Activated CD4-positive, alpha-beta memory T cell treated with anti-CD3 and anti-CD28 coated beads, Interleukin-2, amount 10 ng/mL, durations not matched to agents 7 days and 5 days (primary cell): ENCODE data around the gene LAMB3. TPM values are rescaled to one million over a fixed set of nuclear protein-coding genes. Genes with fewer than 3 reads are reported as not detected.

Experiments used
- CTCF ChIA-PET: fragments of 350-600 bp; sonication (Branson Sonifier 250); formaldehyde crosslinking; loops from one replicate; lab custom pipeline; 2021; ENCODE audit warnings: antibody characterized with exemption, inconsistent platforms; lab: Charles Lee
- POLR2A ChIA-PET: fragments of 350-600 bp; sonication (Branson Sonifier 250); formaldehyde crosslinking; loops from one replicate; lab custom pipeline; 2021; ENCODE audit warnings: antibody characterized with exemption; lab: Charles Lee
- DNase-seq: peaks from one replicate; pipeline ENCODE4 v3.0.0-alpha.2; 2020
- H3K27ac Mint-ChIP-seq: one replicate; pipeline ENCODE4 v1.8.0; 2021; ENCODE audit warnings: mild to moderate bottlenecking, mixed read lengths
- H3K27me3 Mint-ChIP-seq: one replicate; pipeline ENCODE4 v1.8.0; 2021; ENCODE audit warnings: mixed read lengths
- H3K36me3 Mint-ChIP-seq: one replicate; pipeline ENCODE4 v1.8.0; 2021; ENCODE audit warnings: low read depth, mixed read lengths
- H3K4me1 Mint-ChIP-seq: one replicate; pipeline ENCODE4 v1.8.0; 2021; ENCODE audit warnings: mixed read lengths
- H3K4me3 Mint-ChIP-seq: one replicate; pipeline ENCODE4 v1.8.0; 2021; ENCODE audit warnings: mild to moderate bottlenecking, mixed read lengths
- H3K9me3 Mint-ChIP-seq: one replicate; pipeline ENCODE4 v1.8.0; 2021; ENCODE audit warnings: mixed read lengths
- total RNA-seq, 2 experiments: library from RNA; stranded (reverse); gene quantifications; one replicate each; pipeline ENCODE4 v1.2.3, GENCODE V29; 2021

The LAMB3 gene
- total RNA-seq, 2 experiments from 2014 or later, result 4.2 to 4.4 TPM

- DNase-seq, result no peak
- peaks cover 56% of the 10 kb centered on the region for H3K4me1 Mint-ChIP-seq
- no peaks in the 10 kb centered on the region for H3K27me3 Mint-ChIP-seq
- no peak overlapping the region for H3K27ac Mint-ChIP-seq
- no peaks in the 10 kb centered on the region for H3K9me3 Mint-ChIP-seq
- no peaks in the 10 kb centered on the region for H3K36me3 Mint-ChIP-seq
- H3K4me3 Mint-ChIP-seq, result no peak overlapping the region
- ChIA-PET POLR2A (no interaction called here), CTCF (no interaction called here)
These were observed 5.1 kb upstream of the LAMB3 start for GRCh38 chr1:209657140-209657879.

- ChIA-PET CTCF (interaction anchor here (1.1 to 1.3 kb wide), 2 partner anchors 79 to 86 kb away, joined by 3 to 4 read pairs; no protein-coding TSS in a partner anchor), POLR2A (no interaction called here)
- Mint-ChIP-seq H3K4me1 (peaks cover 65% of the 10 kb centered on the region), H3K27me3 (no peaks in the 10 kb centered on the region), H3K4me3 (no peak overlapping the region), H3K36me3 (no peaks in the 10 kb centered on the region), H3K9me3 (no peaks in the 10 kb centered on the region), H3K27ac (no peak overlapping the region)
- no peak for DNase-seq
These were observed 3.4 kb upstream of the LAMB3 start for GRCh38 chr1:209655411-209656231.

GRCh38 chr1:209653915-209654351, 1.7 kb upstream of the LAMB3 start:
- Mint-ChIP-seq H3K4me1 (peaks cover 66% of the 10 kb centered on the region), H3K36me3 (no peaks in the 10 kb centered on the region), H3K27ac (no peak overlapping the region), H3K4me3 (no peak overlapping the region), H3K27me3 (no peaks in the 10 kb centered on the region), H3K9me3 (no peaks in the 10 kb centered on the region)
- POLR2A ChIA-PET, result interaction anchor here (1.4 to 2.1 kb wide), 3 partner anchors 12 to 103 kb away, joined by 3 to 7 read pairs (median 4); no protein-coding TSS in a partner anchor
- CTCF ChIA-PET, result interaction anchor here (1.0 to 1.4 kb wide), 3 partner anchors 32 to 88 kb away, joined by 3 to 5 read pairs (median 4); no protein-coding TSS in a partner anchor
- no peak for DNase-seq

DNA sequence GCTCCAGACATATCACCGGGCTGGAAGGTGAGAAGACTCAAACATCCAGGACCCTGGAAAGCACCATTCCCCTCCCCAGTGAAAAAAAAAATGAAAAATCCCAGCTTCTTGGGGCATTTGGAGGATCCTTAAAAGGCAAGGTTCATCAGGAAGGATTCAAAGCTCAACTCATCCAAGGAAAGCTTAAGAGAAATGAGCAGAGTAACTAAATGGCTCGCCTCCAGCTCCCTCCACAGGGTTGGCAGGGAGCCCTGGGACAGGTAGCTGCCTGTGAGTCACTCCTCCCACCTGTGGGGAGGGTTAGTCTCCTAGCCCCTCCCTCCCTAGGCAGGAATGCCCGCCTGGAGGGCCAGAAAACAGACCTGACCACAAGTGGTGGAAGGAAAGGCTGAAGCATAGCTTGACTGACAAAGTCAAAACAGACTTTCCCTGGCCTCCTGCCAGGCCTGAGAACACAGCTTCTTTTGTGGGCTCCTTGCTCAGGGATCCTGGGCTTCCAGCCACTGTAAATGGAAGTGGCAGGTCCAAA, 712 bp upstream of the LAMB3 start:
- H3K27ac Mint-ChIP-seq, result no peak overlapping the region
- no peaks in the 10 kb centered on the region for H3K27me3 Mint-ChIP-seq
- CTCF ChIA-PET, result interaction anchor here (0.9 to 1.6 kb wide), 4 partner anchors 21 to 170 kb away, joined by 3 to 5 read pairs (median 4); no protein-coding TSS in a partner anchor
- no peaks in the 10 kb centered on the region for H3K9me3 Mint-ChIP-seq
- H3K4me3 Mint-ChIP-seq, result no peak overlapping the region
- peaks cover 68% of the 10 kb centered on the region for H3K4me1 Mint-ChIP-seq
- DNase-seq, result peak; percentile 31
- H3K36me3 Mint-ChIP-seq, result no peaks in the 10 kb centered on the region
- POLR2A ChIA-PET, result interaction anchor here (0.7 to 2.1 kb wide), 6 partner anchors 13 to 122 kb away, joined by 3 to 7 read pairs (median 3); no protein-coding TSS in a partner anchor

- peaks cover 3% of the 10 kb centered on the region for H3K36me3 Mint-ChIP-seq
- peaks cover 58% of the 10 kb centered on the region for H3K4me1 Mint-ChIP-seq
- H3K9me3 Mint-ChIP-seq, result no peaks in the 10 kb centered on the region
These were observed 1.1 kb downstream of the LAMB3 start for GRCh38 chr1:209651138-209651587.

GRCh38 chr1:209650454-209650853, 1.8 kb downstream of the LAMB3 start:
- Mint-ChIP-seq H3K9me3 (no peaks in the 10 kb centered on the region), H3K27me3 (no peaks in the 10 kb centered on the region), H3K36me3 (peaks cover 3% of the 10 kb centered on the region), H3K4me3 (no peak overlapping the region), H3K27ac (peak overlapping the region; percentile 45), H3K4me1 (peaks cover 58% of the 10 kb centered on the region)
- CTCF ChIA-PET, result interaction anchor here (0.7 to 2.2 kb wide), 8 partner anchors 23 to 99 kb away, joined by 3 to 8 read pairs (median 4); no protein-coding TSS in a partner anchor
- no peak for DNase-seq
- POLR2A ChIA-PET, result interaction anchor here (0.7 to 1.8 kb wide), 3 partner anchors 15 to 118 kb away, joined by 3 to 5 read pairs (median 3); no protein-coding TSS in a partner anchor

More at GRCh38 chr1:209651138-209651587, 1.1 kb downstream of the LAMB3 start:
- DNase-seq, result peak; percentile 88
- CTCF ChIA-PET, result interaction anchor here (0.7 to 2.2 kb wide), 6 partner anchors 22 to 172 kb away, joined by 3 to 8 read pairs (median 4); no protein-coding TSS in a partner anchor
- H3K4me3 Mint-ChIP-seq, result no peak overlapping the region
- H3K27me3 Mint-ChIP-seq, result no peaks in the 10 kb centered on the region
- POLR2A ChIA-PET, result interaction anchor here (0.6 to 1.8 kb wide), 4 partner anchors 16 to 118 kb away, joined by 3 to 5 read pairs (median 3); no protein-coding TSS in a partner anchor
- H3K27ac Mint-ChIP-seq, result peak overlapping the region; percentile 64

- no peaks in the 10 kb centered on the region for H3K9me3 Mint-ChIP-seq
- peaks cover 3% of the 10 kb centered on the region for H3K36me3 Mint-ChIP-seq
- POLR2A ChIA-PET, result interaction anchor here (1.1 to 1.4 kb wide), 2 partner anchors 11 to 119 kb away, joined by 3 read pairs; no protein-coding TSS in a partner anchor
- H3K27ac Mint-ChIP-seq, result no peak overlapping the region
- H3K27me3 Mint-ChIP-seq, result no peaks in the 10 kb centered on the region
- peaks cover 55% of the 10 kb centered on the region for H3K4me1 Mint-ChIP-seq
- CTCF ChIA-PET, result interaction anchor here (0.5 to 2.2 kb wide), 7 partner anchors 10 to 725 kb away, joined by 3 to 6 read pairs (median 4); no protein-coding TSS in a partner anchor
- DNase-seq, result no peak
- H3K4me3 Mint-ChIP-seq, result no peak overlapping the region
These were observed 3.1 kb downstream of the LAMB3 start for GRCh38 chr1:209648931-209649776.

DNA sequence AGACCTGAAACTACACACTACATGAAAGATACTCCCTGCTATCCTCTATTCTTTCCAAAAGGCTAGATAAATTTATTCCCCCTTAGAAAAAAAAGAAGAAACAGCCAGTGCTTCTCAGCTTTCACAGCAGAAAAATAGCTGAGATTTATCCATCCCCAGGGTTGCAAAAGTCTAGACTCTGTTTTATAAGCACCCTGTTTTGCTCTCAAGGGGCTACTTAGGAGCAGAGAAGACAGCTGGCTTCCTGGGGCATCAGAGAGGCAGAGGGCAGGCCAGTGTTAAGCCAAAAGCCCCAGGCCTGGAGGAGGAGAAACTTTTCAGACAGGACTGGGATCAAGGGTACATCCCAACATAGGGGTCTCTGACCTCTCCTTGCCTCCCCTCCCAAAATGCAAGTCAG, 3.9 kb downstream of the LAMB3 start:
- peaks cover 3% of the 10 kb centered on the region for H3K36me3 Mint-ChIP-seq
- CTCF ChIA-PET, result no interaction called here
- H3K4me3 Mint-ChIP-seq, result no peak overlapping the region
- no peaks in the 10 kb centered on the region for H3K9me3 Mint-ChIP-seq
- no peak overlapping the region for H3K27ac Mint-ChIP-seq
- POLR2A ChIA-PET, result interaction anchor here (1.1 kb wide), 1 partner anchor 120 kb away, joined by 3 read pairs; no protein-coding TSS in a partner anchor
- no peak for DNase-seq
- H3K4me1 Mint-ChIP-seq, result peaks cover 50% of the 10 kb centered on the region
- H3K27me3 Mint-ChIP-seq, result no peaks in the 10 kb centered on the region

DNA sequence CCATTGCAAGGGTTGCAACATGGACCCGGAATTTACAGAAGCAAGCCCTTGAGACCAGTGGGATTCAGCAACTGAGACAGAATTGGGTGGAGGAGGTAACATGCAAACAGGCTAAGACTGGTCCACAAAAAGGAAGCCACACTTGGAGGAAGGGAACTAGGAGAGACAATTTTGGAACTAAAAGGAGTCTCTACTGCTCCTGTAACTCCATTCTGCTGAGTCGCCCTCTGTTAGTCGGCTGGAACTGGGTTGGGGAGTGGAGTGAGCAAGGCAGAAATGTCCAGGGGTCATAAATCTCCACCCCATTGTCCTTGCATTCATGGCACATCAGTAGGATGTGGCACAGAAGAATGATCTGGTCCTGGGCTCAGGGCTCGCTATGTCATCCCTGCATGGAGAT, 5.1 kb downstream of the LAMB3 start:
- H3K4me3 Mint-ChIP-seq, result no peak overlapping the region
- ChIA-PET CTCF (interaction anchor here (1.0 to 2.3 kb wide), 3 partner anchors 12 to 46 kb away, joined by 3 to 5 read pairs (median 4); no protein-coding TSS in a partner anchor), POLR2A (no interaction called here)
- H3K36me3 Mint-ChIP-seq, result peaks cover 3% of the 10 kb centered on the region
- H3K9me3 Mint-ChIP-seq, result no peaks in the 10 kb centered on the region
- no peaks in the 10 kb centered on the region for H3K27me3 Mint-ChIP-seq
- peaks cover 39% of the 10 kb centered on the region for H3K4me1 Mint-ChIP-seq
- DNase-seq, result no peak
- no peak overlapping the region for H3K27ac Mint-ChIP-seq

- H3K27me3 Mint-ChIP-seq, result no peaks in the 10 kb centered on the region
- H3K4me3 Mint-ChIP-seq, result no peak overlapping the region
- H3K36me3 Mint-ChIP-seq, result peaks cover 3% of the 10 kb centered on the region
- H3K4me1 Mint-ChIP-seq, result peaks cover 34% of the 10 kb centered on the region
- no peak for DNase-seq
- ChIA-PET CTCF (interaction anchor here (1.0 to 2.3 kb wide), 3 partner anchors 11 to 47 kb away, joined by 3 to 5 read pairs (median 4); no protein-coding TSS in a partner anchor), POLR2A (no interaction called here)
- H3K9me3 Mint-ChIP-seq, result no peaks in the 10 kb centered on the region
- no peak overlapping the region for H3K27ac Mint-ChIP-seq
These were observed 5.7 kb downstream of the LAMB3 start for GRCh38 chr1:209646558-209646957.
